Stimulated activated CD4-positive, alpha-beta T cell treated with anti-CD3 and anti-CD28 coated beads, TNF-alpha, amount 100 ng/mL, for 1 hour (primary cell): ENCODE measurements around the gene ADAMTS13.
"Not testable (repeated sequence)": the region's sequence is repeated elsewhere in the genome, so short reads cannot be mapped to it uniquely, and the experiment has no call there.

ENCODE experiments used
- DNase-seq, 3 donors: peaks; one replicate each; pipeline ENCODE4 v3.0.0-alpha.2; 2020; ENCODE audit warnings: low read depth in 3 of 3, low spot score in 1 of 3

The ADAMTS13 gene

GRCh38 chr9:133423216-133423615, 1.0 kb downstream of the ADAMTS13 start:
- DNase-seq, result no peak

GRCh38 chr9:133424187-133424586, 2.0 kb downstream of the ADAMTS13 start:
- no peak for DNase-seq

DNA sequence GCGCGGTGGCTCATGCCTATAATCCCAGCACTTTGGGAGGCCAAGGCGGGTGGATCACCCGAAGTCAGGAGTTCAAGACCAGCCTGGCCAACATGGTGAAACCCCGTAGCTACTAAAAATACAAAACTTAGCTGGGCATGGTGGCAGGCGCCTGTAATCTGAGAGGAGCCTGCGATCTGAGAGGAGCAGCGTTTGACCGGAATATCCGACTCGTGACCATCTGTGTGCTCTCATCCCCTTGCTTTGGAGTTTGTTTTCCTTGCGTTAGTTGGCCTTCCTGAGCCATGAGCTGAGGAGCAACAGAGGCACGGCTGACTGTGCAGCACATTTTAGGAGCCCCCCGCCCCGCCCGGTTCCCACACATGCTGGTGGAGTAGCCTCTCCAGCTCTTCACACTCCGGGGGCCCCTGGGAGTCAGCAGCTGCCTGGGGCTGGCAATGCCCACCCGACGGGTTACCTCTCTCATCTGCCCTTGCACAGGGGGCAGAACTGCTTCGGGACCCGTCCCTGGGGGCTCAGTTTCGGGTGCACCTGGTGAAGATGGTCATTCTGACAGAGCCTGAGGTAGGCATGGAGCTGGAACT, 3.0 kb downstream of the ADAMTS13 start:
- no peak for DNase-seq

GRCh38 chr9:133426011-133426410, 3.8 kb downstream of the ADAMTS13 start:
- no peak for DNase-seq

DNA sequence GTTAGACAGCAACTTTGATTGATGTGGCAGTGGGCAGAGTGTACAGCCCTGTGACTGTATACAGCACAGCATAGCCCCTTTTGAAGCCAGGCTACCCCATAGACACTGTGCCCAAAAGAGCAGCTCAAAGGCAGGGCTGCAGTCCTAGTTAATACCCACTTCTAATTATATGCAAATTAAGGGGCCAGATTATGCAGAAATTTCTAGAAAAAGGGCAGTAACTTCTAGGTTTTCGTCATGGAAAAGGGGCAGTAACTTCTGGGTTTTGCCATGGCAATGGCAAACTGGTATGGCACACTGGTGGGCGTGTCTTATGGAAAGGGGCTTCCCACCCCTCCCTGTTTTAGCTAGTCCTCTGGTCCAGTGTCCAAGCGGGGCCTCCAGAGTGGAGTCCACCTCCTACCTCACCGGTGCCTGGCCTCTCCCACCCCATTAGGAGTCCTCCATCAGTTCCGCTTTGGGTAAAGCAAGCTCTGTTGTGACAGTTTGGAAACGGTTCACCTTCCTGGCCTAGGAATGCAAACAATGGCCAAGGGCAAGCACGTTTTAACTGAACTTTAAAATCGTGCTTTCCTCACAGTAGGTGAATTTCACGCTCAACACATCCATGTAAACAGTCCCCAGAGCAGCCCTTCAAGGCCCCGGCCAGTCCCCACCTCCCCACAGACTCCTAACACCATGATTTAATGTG, 5.6 kb downstream of the ADAMTS13 start:
- DNase-seq, result no peak

DNA sequence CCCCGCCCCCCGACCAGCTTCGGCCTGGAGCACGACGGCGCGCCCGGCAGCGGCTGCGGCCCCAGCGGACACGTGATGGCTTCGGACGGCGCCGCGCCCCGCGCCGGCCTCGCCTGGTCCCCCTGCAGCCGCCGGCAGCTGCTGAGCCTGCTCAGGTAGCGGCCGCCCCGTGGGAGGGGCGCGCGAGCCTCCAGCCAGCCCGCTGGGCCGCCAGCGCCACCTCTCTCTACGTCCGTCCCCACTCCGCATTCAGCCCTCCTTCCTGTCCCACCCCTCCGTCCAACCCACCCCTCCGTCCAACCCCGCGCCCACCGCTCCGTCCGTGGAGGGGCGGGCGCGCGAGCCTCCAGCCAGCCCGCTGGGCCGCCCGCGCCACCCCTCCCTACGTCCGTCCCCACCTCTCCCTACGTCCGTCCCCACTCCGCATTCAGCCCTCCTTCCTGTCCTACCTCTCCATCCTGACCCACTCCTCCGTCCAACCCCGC, 6.5 kb downstream of the ADAMTS13 start:
- DNase-seq, result no peak

GRCh38 chr9:133429214-133429613, 7.0 kb downstream of the ADAMTS13 start:
- DNase-seq, result no peak

DNA sequence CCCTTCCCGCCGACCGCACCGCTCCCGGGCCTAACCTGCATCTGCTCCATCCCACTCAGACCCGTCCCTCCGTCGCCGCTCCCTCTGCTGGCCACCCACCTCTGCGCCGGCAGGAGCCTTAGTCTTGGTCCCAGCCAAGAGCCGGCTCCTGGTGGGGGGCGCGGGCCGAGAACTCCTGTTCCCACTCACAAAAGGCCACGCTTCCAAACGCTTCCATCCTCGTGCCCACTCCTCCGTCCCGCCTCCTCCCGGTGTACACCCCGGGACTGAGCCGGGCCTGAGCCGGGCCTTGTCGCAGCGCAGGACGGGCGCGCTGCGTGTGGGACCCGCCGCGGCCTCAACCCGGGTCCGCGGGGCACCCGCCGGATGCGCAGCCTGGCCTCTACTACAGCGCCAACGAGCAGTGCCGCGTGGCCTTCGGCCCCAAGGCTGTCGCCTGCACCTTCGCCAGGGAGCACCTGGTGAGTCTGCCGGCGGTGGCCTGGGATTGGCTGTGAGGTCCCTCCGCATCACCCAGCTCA, 7.5 kb downstream of the ADAMTS13 start:
- no peak for DNase-seq

- DNase-seq, result no peak
Observed at GRCh38 chr9:133430244-133430643, 8.1 kb downstream of the ADAMTS13 start.

DNA sequence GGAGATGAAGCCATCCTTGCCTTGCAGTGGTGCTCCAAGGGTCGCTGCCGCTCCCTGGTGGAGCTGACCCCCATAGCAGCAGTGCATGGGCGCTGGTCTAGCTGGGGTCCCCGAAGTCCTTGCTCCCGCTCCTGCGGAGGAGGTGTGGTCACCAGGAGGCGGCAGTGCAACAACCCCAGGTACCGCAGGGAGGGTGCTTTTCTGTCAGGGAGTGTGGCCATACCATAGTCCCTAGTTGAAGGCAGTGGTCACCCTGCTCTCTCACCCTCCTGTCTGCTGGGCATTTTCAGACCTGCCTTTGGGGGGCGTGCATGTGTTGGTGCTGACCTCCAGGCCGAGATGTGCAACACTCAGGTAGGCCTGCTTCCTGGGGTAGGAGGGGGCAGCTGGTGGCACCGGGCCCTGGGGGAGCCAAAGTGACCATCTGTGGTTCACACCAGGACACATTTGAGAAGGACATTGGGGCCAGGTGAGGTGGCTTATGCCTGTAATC, 11.2 kb downstream of the ADAMTS13 start:
- DNase-seq, result no peak

GRCh38 chr9:133436681-133437080, 14.5 kb downstream of the ADAMTS13 start:
- DNase-seq, result no peak

- DNase-seq, result no peak
Observed at GRCh38 chr9:133437753-133438531, 15.8 kb downstream of the ADAMTS13 start.

GRCh38 chr9:133439337-133439736, 17.2 kb downstream of the ADAMTS13 start:
- DNase-seq, result no peak

DNA sequence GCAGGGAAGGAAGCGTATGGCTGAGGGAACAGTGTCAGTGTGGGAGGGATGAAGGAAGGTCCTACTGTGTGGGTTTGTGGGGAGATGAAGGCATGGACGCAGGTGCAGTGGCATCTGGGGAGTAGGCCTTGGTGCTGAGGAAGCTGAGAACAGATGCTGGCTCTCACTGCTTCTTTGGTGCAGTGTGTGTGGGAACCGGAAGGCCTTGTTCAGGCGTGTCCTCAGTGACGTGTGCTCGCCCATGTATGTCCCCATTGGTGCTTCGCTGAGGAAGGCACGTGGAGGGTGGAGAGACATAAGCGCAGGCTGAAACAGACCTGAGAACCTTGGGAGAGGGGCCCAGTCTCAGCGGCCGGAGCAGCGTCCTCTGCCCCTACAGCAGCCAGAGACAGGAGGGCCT, 18.7 kb downstream of the ADAMTS13 start:
- DNase-seq, result no peak

DNA sequence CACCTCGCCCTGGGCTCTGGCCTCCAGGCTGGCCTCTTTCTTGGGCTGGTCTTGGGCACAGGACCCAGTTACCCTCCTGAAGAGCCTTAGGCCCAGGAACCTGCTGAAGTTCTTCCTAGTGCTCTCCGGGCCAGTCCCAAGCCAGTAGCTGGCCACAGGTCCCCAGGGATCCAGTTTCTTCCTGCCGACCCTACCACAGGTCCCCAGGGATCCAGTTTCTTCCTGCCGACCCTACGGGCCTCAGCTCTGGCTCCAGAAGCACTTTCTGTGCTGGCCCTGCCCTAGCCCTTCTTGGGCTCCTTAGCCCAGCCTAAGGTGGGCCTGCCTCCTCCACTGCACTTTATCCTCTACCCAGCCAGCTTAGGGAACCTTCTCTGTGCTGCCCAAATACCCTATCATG, 19.4 kb downstream of the ADAMTS13 start:
- DNase-seq, result no peak

- no peak for DNase-seq
Observed at GRCh38 chr9:133443248-133443647, 21.1 kb downstream of the ADAMTS13 start.

GRCh38 chr9:133443982-133444381, 21.8 kb downstream of the ADAMTS13 start:
- no peak for DNase-seq

GRCh38 chr9:133445293-133445969, 23.3 kb downstream of the ADAMTS13 start:
- DNase-seq, result no peak

DNA sequence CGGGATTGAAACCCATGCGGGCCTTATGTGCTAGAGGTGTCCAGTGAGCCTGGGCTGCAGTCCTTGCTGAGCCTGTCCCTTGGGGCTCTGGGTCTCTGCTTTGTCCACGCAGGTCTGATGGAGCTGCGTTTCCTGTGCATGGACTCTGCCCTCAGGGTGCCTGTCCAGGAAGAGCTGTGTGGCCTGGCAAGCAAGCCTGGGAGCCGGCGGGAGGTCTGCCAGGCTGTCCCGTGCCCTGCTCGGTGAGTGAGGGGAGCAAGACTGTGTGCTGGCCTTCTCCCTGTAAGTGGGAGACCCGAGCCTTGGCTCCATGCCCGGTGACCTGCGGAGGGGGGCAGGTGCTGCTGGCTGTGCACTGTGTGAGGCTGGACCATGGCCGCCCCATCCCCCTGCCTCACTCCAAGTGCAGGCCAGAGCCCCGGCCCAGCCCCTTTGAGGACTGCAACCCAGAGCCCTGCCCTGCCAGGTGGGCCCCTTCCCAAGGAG, 26.4 kb downstream of the ADAMTS13 start:
- no peak for DNase-seq

- no peak for DNase-seq
Observed at GRCh38 chr9:133449760-133450159, 27.6 kb downstream of the ADAMTS13 start.

GRCh38 chr9:133451865-133452264, 29.7 kb downstream of the ADAMTS13 start:
- DNase-seq, result not testable (repeated sequence)
